Measurements from ENCODE around the gene KIF26B.

KIF26B gene

GRCh38 chr1:245462161-245462560, 307.4 kb downstream of the KIF26B start:
- H3K4me1 ChIP-seq (ENCODE audit: insufficient read depth, low read length): peaks cover 6% of the 10 kb centered on the region; the same call in 1 of the 2 replicates
- no peaks in the 10 kb centered on the region for H3K9me3 ChIP-seq (ENCODE audit: control insufficient read depth, insufficient read depth, low read length)
- H3K36me3 ChIP-seq (ENCODE audit: insufficient read depth, low read length): no peaks in the 10 kb centered on the region
- H3K9ac ChIP-seq (ENCODE audit: low read depth, low read length): no peak overlapping the region

- Histone ChIP-seq H3K9me3 (ENCODE audit: control insufficient read depth, insufficient read depth, low read length) (no peaks in the 10 kb centered on the region), H3K36me3 (ENCODE audit: insufficient read depth, low read length) (no peaks in the 10 kb centered on the region), H3K4me1 (ENCODE audit: insufficient read depth, low read length) (peaks cover 9% of the 10 kb centered on the region), H3K9ac (ENCODE audit: low read depth, low read length) (no peak overlapping the region)
Observed at GRCh38 chr1:245463392-245464165, 308.8 kb downstream of the KIF26B start.

DNA sequence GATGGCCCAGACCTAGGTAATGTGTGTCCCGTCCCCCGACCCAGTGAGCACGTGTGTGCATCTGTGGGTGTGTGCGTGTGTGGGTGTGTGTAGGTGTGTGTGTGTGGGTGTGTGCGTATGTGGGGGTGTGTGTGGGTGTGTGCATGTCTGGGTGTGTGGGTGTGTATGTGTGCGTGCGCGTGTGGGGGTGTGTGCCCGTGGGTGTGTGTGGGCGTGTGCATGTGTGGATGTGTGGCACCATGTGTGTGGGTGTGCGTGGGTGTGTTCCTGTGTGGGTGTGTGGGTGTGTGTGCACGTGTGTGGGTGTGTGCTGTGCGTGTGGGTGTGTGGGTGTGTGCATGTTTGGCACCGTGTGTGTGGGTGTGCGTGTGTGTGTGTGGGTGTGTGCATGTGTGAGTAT, 309.5 kb downstream of the KIF26B start:
- H3K36me3 ChIP-seq (ENCODE audit: insufficient read depth, low read length): no peaks in the 10 kb centered on the region
- peaks cover 9% of the 10 kb centered on the region for H3K4me1 ChIP-seq (ENCODE audit: insufficient read depth, low read length)

DNA sequence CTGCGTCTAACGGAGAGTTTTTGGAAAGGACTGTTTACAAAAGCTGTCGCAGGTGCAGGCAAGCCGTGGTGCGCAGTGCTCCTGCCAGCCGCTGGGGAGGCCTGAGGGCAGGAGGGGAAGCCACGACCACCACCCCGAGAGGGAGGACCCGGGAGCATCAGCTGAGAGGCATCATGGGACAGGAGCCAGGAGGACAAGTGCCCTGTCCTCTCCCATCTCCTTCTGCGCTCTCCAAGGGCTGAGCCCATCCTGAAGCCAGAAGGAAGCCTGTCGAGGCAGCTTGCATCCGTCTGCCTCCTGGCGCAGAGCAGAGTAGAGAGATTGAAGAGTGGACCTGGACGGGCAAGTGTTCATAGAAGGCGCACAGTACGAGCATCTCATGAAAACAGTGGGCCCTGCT, 310.9 kb downstream of the KIF26B start:
- peaks cover 9% of the 10 kb centered on the region for H3K4me1 ChIP-seq (ENCODE audit: insufficient read depth, low read length)
- no peaks in the 10 kb centered on the region for H3K36me3 ChIP-seq (ENCODE audit: insufficient read depth, low read length)
- H3K9ac ChIP-seq (ENCODE audit: low read depth, low read length): no peak overlapping the region
- H3K9me3 ChIP-seq (ENCODE audit: control insufficient read depth, insufficient read depth, low read length): no peaks in the 10 kb centered on the region

More for the DNA sequence above, 309.5 kb downstream of the KIF26B start:
- no peaks in the 10 kb centered on the region for H3K9me3 ChIP-seq (ENCODE audit: control insufficient read depth, insufficient read depth, low read length)
- H3K9ac ChIP-seq (ENCODE audit: low read depth, low read length): no peak overlapping the region

- Histone ChIP-seq H3K9me3 (ENCODE audit: control insufficient read depth, insufficient read depth, low read length) (no peaks in the 10 kb centered on the region), H3K9ac (ENCODE audit: low read depth, low read length) (no peak overlapping the region), H3K4me1 (ENCODE audit: insufficient read depth, low read length) (peaks cover 9% of the 10 kb centered on the region), H3K36me3 (ENCODE audit: insufficient read depth, low read length) (no peaks in the 10 kb centered on the region)
Observed at GRCh38 chr1:245466261-245466660, 311.5 kb downstream of the KIF26B start.

DNA sequence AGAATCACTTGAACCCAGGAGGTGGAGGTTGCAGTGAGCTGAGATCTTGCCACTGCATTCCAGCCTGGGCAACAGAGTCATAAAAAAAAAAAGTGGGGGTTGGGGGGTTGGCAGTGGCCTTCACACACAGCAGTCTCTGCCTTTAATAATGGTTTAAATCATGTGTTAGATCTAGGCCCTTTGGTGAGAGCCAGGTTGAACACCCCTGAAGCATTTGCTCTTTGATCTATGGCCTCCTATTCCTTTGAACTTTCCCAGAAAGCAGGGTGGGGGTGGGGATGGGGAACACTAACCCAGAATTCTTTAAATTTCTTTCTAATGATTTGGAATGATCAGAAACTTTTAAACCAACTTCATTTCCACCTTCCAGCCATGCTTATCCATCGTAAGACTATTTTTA, 313.0 kb downstream of the KIF26B start:
- Histone ChIP-seq H3K9ac (ENCODE audit: low read depth, low read length) (no peak overlapping the region), H3K36me3 (ENCODE audit: insufficient read depth, low read length) (no peaks in the 10 kb centered on the region), H3K9me3 (ENCODE audit: control insufficient read depth, insufficient read depth, low read length) (no peaks in the 10 kb centered on the region), H3K4me1 (ENCODE audit: insufficient read depth, low read length) (peaks cover 9% of the 10 kb centered on the region)

GRCh38 chr1:245469006-245469405, 314.2 kb downstream of the KIF26B start:
- Histone ChIP-seq H3K9me3 (ENCODE audit: control insufficient read depth, insufficient read depth, low read length) (no peaks in the 10 kb centered on the region), H3K4me1 (ENCODE audit: insufficient read depth, low read length) (peaks cover 9% of the 10 kb centered on the region), H3K36me3 (ENCODE audit: insufficient read depth, low read length) (no peaks in the 10 kb centered on the region), H3K9ac (ENCODE audit: low read depth, low read length) (no peak overlapping the region)

DNA sequence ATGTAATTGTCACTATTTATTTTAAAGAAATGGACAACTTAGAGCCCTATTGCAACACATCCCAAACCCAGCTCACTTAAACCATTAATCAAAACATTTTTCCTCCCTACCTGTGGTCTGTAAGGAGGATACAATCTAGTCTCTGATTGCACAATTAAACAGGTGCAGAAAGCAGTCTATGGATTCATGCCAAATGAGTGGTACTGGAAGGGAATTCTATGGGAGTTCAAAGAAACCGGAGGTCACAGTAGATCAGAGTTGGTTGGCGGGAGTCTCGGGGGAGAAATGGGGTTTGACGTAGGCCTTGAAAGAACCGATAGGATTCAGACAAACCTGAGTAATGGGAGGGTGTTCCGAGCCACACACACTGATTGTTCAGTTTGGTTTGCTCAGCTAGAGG, 314.9 kb downstream of the KIF26B start:
- Histone ChIP-seq H3K9ac (ENCODE audit: low read depth, low read length) (no peak overlapping the region), H3K36me3 (ENCODE audit: insufficient read depth, low read length) (no peaks in the 10 kb centered on the region), H3K4me1 (ENCODE audit: insufficient read depth, low read length) (peaks cover 9% of the 10 kb centered on the region), H3K9me3 (ENCODE audit: control insufficient read depth, insufficient read depth, low read length) (no peaks in the 10 kb centered on the region)

- no peaks in the 10 kb centered on the region for H3K36me3 ChIP-seq (ENCODE audit: insufficient read depth, low read length)
- H3K9ac ChIP-seq (ENCODE audit: low read depth, low read length): no peak overlapping the region
- no peaks in the 10 kb centered on the region for H3K4me1 ChIP-seq (ENCODE audit: insufficient read depth, low read length)
- H3K9me3 ChIP-seq (ENCODE audit: control insufficient read depth, insufficient read depth, low read length): no peaks in the 10 kb centered on the region
Observed at GRCh38 chr1:245475126-245475525, 320.3 kb downstream of the KIF26B start.

- no peaks in the 10 kb centered on the region for H3K36me3 ChIP-seq (ENCODE audit: insufficient read depth, low read length)
- no peaks in the 10 kb centered on the region for H3K9me3 ChIP-seq (ENCODE audit: control insufficient read depth, insufficient read depth, low read length)
- no peak overlapping the region for H3K9ac ChIP-seq (ENCODE audit: low read depth, low read length)
- no peaks in the 10 kb centered on the region for H3K4me1 ChIP-seq (ENCODE audit: insufficient read depth, low read length)
Observed at GRCh38 chr1:245475961-245476516, 321.3 kb downstream of the KIF26B start.

GRCh38 chr1:245477941-245478340, 323.2 kb downstream of the KIF26B start:
- Histone ChIP-seq H3K36me3 (ENCODE audit: insufficient read depth, low read length) (no peaks in the 10 kb centered on the region), H3K9ac (ENCODE audit: low read depth, low read length) (no peak overlapping the region), H3K9me3 (ENCODE audit: control insufficient read depth, insufficient read depth, low read length) (no peaks in the 10 kb centered on the region), H3K4me1 (ENCODE audit: insufficient read depth, low read length) (peaks cover under 1% of the 10 kb centered on the region; the same call in 1 of the 2 replicates)

GRCh38 chr1:245480393-245481120, 325.8 kb downstream of the KIF26B start:
- H3K4me1 ChIP-seq (ENCODE audit: insufficient read depth, low read length): peaks cover 15% of the 10 kb centered on the region

DNA sequence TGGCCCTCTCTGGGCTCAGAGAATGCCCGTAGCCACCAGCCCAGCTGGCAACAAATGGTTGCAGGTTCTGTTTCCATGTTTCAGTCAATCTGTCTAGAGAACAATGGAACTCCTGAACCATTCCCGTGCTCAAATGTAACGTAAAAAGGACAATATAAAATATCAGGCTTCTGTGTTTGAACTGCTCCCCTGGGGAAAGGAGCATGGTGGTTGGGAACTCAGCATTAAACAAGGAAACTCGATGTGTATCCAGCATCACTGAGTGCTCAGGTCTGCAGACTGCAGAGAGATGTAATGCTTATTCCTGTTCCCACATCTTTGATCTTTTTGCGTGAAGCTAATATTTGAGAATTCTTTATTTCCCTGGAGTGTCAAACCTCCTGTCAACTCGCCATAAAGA, 326.5 kb downstream of the KIF26B start:
- Histone ChIP-seq H3K9ac (ENCODE audit: low read depth, low read length) (no peak overlapping the region), H3K9me3 (ENCODE audit: control insufficient read depth, insufficient read depth, low read length) (no peaks in the 10 kb centered on the region), H3K4me1 (ENCODE audit: insufficient read depth, low read length) (peaks cover 15% of the 10 kb centered on the region), H3K36me3 (ENCODE audit: insufficient read depth, low read length) (no peaks in the 10 kb centered on the region)

More at GRCh38 chr1:245480393-245481120, 325.8 kb downstream of the KIF26B start:
- Histone ChIP-seq H3K9me3 (ENCODE audit: control insufficient read depth, insufficient read depth, low read length) (no peaks in the 10 kb centered on the region), H3K36me3 (ENCODE audit: insufficient read depth, low read length) (no peaks in the 10 kb centered on the region), H3K9ac (ENCODE audit: low read depth, low read length) (no peak overlapping the region)

DNA sequence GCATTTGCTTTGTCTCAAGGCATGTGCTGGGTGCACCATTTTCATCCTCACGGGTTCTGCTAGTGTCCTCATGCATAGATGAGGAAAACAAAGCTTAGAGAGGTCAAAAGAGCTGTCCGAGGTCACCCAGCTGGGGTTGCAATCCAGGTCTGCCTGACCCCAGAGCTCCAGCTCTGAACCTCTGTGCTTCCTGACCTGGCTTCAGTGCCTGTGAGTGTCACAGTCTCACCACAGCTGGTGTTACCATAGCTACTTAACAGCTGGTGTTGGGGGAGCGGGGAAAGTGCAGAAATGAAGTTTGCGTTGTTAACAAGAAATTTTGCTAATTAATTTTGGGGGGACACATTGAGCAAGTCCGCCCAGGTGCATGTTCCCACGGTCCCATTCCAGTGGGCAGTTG, 328.5 kb downstream of the KIF26B start:
- Histone ChIP-seq H3K9ac (ENCODE audit: low read depth, low read length) (no peak overlapping the region), H3K36me3 (ENCODE audit: insufficient read depth, low read length) (no peaks in the 10 kb centered on the region), H3K9me3 (ENCODE audit: control insufficient read depth, insufficient read depth, low read length) (no peaks in the 10 kb centered on the region), H3K4me1 (ENCODE audit: insufficient read depth, low read length) (peaks cover 15% of the 10 kb centered on the region)

DNA sequence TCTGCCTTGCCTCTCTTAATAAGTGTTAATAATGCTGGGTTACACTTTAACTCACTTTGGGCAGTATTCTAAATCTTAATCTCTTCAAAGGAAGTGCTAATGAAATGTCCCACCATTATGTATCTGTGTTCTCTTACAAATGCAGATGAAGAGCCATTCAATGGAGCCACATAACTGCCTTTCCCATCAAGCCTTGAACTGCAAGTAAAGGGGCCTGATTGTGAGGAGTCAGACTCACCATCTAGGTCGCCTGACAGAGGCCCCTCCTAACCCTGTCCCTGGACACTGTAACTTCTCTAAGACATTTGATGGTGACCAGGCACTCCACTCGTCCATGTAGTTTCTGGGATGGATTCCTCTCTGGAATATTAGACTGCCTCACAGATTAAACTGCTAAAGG, 329.4 kb downstream of the KIF26B start:
- no peaks in the 10 kb centered on the region for H3K9me3 ChIP-seq (ENCODE audit: control insufficient read depth, insufficient read depth, low read length)
- H3K4me1 ChIP-seq (ENCODE audit: insufficient read depth, low read length): peaks cover 25% of the 10 kb centered on the region
- H3K36me3 ChIP-seq (ENCODE audit: insufficient read depth, low read length): no peaks in the 10 kb centered on the region
- H3K9ac ChIP-seq (ENCODE audit: low read depth, low read length): no peak overlapping the region

Measured in ES-I3 (cell line).